ENCODE data around the gene GABRQ.

Gene GABRQ

DNA sequence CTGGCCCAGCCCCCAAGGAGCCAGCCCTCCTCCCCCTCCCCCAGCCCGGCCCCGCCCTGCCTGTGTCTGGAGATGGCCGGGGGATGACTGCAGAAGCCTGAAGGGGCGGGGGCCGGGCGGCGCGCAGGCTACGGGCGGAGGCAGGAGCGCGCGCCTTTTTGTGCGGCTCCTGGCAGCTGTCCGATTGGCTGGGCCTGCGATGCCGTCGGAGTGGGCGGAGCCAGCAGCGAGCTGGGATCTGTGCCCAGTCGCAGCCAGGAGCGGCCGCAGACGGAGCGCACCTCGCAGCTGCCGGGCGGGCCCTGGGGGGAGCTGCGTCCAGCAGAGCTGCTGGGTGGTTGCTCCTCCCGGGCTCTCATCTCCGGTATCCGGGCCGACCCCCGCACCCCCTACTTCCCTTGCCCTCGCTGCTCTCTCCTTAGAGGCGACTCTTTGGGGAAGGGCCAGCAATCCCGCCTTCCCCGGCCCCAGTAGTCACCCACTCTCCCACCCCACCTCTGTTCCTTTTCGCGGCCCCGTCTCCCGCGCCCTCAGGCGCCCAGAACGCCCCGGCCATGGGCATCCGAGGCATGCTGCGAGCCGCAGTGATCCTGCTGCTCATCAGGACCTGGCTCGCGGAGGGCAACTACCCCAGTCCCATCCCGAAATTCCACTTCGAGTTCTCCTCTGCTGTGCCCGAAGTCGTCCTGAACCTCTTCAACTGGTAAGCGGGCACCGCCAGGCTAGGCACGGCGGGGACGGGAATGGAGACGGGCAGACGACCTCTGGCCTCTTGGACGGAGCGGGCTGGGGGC, at the start of gene GABRQ:
TSS of gene GABRQ (plus strand) at position 247 of the 794 bp plus-strand sequence. CDS start at position 555, 308 bp downstream.
- DNase-seq (ENCODE audit: low read depth in 2 of 2), result peak in 1 of 2 experiments; percentile 24

DNA sequence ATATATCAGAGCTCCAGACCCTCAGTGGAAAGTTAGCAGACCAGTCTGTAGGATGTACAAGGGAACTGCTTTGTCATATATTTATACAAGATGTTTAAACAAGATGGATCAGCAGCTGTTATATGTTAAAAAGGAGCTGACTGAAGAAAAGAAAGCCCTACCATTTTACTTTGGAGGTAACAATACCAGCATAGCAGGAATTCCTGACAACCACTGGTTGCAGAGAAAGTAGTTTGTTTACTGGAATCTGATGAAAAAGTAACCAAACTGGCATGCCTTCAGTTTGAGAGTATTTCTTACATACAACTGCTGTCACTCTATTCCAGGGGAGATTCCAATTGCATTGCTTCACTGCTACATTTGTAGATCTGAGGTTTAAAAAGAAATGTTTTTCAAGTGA, 49.5 kb upstream of the GABRQ start:
- no peak for DNase-seq (ENCODE audit: low read depth in 2 of 2)

DNA sequence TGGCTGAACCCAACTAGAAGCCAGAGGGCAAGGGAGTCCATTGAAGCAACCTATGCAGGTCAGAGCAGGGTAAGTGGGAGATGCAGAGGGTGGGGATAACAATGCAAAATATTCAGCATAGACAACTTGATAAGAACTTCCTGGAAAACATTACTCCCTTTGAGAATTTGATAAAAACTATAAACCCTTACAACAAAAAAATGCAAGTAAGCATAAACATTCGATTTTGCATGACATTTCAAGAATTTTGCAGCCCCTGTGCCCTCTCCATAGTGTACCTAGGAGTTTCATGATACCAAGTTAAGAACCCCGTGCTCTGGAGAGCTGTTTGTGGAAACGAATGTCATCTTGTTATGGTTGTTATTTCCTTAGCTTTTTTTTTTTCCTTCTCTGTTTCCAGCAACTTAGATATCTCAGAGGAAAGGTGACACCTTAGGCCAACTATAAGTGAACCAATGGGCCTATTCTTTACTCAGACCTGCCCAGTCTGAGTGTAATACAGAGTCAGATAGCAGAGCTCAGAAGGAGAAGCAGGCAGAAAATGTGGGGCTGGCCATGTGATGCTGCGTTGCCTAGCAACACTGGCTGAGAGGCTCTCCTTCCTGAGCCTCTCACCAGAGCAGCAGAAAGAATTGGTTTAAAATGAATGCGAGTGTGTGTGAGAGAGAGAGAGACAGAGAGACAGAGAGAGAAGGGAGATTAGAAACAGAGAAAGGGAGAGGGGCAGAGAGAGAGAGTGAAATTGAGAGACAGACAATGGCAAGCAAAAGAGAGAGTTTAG, 36.7 kb upstream of the GABRQ start:
- no peak for DNase-seq (ENCODE audit: low read depth in 2 of 2)

GRCh38 chrX:152601848-152602616, 35.7 kb upstream of the GABRQ start:
- no peak for DNase-seq (ENCODE audit: low read depth in 2 of 2)

DNA sequence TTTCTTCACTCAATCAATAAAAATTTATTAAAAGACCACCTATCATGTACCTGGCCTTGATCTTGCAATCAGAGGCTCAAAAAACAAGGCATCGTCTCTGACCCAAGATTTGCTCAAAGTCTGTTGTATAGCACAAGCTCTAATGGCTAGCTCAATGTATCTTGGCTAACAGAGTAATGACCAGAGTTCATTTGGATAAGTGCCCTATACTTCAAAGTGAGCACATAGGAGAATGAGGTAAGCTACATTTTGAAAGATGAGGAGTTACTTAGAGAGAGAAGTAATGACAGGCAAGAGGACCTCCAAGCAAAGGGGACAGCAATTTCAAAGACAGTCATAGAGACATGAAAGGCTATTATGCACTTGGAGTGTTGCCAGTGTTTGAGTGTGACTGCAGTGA, 22.9 kb upstream of the GABRQ start:
- DNase-seq (ENCODE audit: low read depth in 2 of 2), result no peak

- DNase-seq (ENCODE audit: low read depth in 2 of 2), result no peak
Observed at GRCh38 chrX:152619897-152620296, 17.8 kb upstream of the GABRQ start.

GRCh38 chrX:152632445-152633097, 5.1 kb upstream of the GABRQ start:
- peak in 1 of 2 experiments; percentile 16 for DNase-seq (ENCODE audit: low read depth in 2 of 2)

GRCh38 chrX:152635941-152636340, 1.8 kb upstream of the GABRQ start:
- DNase-seq (ENCODE audit: low read depth in 2 of 2), result peak in 1 of 2 experiments; percentile 20

GRCh38 chrX:152638443-152638904, 779 bp downstream of the GABRQ start:
- DNase-seq (ENCODE audit: low read depth in 2 of 2), result no peak

DNA sequence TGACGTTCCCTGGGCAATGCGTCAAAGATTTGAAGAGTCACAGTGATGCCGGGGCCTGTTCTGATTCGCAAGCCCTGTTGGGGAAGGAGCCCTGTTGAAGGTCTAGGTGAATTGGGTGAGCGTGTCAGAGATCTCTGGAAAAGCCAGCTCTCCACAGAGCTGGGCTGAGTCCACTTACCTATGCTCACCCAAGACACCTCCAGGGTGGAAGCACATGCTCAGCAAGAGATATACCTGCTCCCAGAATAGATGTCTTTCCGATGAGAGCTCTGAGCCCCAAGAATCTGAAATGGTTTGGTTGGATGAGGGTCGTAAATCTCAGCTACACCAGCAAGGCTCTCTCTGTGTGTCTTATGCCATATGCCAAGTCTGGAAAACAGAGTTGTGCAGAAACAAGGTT, 1.7 kb downstream of the GABRQ start:
- DNase-seq (ENCODE audit: low read depth in 2 of 2), result no peak

DNA sequence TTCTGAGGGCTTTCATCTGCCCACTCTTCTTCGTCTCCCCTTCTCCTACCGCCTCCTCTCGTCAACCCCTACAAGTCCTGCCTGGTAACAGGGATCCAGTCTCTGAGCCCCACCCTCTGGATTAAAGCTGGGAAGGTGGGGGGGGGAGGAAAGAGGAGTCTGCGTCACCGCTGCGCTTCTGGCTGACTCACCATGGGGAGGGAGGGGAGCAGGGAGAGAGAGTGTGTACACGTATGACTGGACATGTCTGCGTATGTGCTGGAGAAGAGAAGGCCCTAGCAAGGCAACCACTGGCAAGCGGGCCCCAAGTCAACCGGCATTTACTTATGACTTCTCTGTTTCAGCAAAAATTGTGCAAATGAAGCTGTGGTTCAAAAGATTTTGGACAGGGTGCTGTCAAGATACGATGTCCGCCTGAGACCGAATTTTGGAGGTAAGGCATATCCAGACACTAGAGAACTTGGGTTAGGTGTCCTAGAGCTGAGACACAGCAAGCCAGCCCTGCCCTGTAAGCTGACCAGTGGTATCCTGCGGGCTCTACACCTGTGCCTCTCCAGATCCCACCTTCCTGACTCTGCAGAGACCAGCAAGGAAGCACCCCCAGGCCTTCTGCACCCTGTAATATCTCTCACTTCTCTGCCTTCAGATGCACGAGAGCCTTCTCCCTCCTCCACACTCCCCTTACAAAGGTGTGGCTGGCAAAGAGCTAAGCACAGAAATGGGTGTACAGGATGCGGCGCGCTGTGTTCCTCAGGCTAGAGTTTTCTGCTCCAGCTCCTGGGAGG, 2.5 kb downstream of the GABRQ start:
- peak in 1 of 2 experiments; percentile 19 for DNase-seq (ENCODE audit: low read depth in 2 of 2)

- DNase-seq (ENCODE audit: low read depth in 2 of 2), result no peak
Observed at GRCh38 chrX:152641256-152641875, 3.7 kb downstream of the GABRQ start.

DNA sequence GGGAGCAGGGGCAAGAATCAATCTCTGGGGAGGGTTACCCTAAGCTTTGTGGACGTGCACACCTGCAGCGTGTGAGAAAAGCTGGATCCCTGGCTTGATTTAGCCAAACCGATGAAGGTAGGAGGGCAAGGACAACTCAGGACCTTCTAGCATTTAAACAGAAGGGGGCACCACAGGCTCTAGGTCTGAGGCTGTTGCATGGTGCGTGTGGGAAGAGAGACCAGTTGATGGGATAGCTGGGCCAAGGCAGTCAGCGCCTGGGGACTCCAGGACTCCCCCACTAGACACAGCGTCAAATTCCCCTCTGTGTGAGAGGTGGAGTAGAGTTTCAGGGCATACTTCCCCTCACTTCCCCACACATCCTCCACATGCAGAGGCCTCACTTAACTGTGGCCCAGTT, 4.3 kb downstream of the GABRQ start:
- DNase-seq (ENCODE audit: low read depth in 2 of 2), result peak in 1 of 2 experiments; percentile 4

DNA sequence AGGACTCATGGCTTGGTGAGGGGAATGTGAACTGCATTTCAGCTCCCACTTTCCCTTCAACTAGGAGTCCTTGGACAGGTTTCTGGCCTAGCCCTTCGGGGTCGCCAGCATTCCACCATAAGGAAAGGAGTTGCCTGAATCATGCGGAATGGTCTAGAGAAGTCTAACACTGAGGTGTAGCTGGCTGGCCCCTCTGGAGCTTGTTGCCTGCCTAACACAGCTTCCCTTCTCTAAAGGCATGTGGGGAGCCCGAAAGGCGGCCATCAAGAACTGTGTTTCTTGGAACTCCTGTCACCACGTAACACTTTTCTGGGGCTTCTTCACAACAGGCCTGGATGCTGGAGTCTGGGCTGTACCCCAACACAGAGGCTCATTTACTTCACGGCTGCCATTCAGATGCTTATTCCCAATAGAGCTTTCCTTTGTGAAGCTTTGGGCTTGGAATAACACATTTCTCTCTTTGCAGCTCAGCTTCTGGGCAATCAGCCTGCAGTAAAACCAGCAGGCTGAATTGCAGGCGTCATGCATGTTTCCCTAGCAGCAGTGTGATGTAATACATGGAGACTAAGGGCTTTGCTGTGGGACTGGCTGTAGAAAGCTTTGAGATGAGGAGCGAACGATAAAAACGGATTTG, 5.4 kb downstream of the GABRQ start:
- DNase-seq (ENCODE audit: low read depth in 2 of 2), result no peak

GRCh38 chrX:152646961-152647360, 9.3 kb downstream of the GABRQ start:
- no peak for DNase-seq (ENCODE audit: low read depth in 2 of 2)

DNA sequence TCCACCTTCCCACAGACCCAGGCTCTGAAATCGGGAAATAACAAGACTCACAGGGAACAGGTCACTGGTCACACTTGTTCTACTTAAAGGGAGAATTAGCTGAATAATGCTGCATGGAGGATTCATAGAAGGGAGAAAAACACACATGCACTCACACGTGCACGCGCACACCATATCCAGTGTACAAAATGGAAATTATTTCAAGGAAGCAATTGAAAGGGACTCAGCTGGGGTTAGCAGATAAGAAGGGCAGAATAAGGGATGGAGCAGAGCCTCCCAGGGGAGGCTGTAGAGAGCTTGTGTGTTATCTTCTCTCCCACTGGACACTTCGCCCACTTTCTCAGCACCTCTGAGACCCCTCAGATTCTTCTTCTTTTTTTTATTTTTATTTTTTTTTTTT, 10.3 kb downstream of the GABRQ start:
- DNase-seq (ENCODE audit: low read depth in 2 of 2), result no peak

DNA sequence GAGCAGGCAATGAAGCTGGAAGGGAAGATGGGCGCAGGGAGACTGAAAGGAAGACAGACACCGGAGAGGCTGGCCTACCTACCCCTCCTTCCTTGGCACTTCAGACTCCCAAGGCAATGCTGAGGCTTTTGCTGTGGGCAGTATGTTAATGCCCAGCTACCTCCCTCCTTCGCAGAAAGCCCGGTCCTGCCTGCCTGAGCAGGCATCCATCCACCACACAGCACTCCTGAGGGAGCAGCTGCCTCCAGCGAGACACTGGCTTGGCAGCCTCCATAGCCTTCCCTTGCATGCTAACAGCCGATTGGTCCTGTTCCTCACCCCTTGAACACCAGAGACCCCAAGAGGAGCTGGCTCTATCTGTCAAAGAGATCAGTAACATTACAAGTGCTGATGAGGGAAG, 14.4 kb downstream of the GABRQ start:
- DNase-seq (ENCODE audit: low read depth in 2 of 2), result no peak

DNA sequence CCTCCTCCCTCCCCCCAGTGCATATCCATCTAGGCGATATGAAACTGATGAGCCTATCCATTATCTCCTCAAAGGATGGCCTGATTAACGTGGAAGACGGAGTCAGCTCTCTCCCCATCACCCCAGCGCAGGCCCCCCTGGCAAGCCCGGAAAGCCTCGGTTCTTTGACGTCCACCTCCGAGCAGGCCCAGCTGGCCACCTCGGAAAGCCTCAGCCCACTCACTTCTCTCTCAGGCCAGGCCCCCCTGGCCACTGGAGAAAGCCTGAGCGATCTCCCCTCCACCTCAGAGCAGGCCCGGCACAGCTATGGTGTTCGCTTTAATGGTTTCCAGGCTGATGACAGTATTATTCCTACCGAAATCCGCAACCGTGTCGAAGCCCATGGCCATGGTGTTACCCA, 14.8 kb downstream of the GABRQ start:
- no peak for DNase-seq (ENCODE audit: low read depth in 2 of 2)

DNA sequence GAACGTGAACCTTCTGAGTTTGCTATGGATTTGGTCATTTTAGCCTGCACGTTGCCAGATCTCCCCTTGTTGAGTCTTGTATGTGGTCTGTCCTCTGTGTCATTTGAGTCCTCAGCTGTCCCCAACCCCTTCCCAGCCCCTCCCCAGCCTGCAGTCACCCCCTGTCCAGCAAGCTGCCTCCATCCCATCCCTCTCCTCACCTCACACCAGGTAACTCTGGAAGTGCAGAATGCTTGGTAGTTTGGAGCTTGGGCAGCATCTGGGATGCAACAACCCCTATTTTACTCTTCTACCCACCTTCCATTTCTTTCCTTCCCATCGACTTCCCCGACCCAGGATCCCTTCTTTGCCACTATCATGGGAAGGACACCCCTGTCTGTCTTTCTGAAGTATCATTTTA, 18.4 kb downstream of the GABRQ start:
- no peak for DNase-seq (ENCODE audit: low read depth in 2 of 2)

DNA sequence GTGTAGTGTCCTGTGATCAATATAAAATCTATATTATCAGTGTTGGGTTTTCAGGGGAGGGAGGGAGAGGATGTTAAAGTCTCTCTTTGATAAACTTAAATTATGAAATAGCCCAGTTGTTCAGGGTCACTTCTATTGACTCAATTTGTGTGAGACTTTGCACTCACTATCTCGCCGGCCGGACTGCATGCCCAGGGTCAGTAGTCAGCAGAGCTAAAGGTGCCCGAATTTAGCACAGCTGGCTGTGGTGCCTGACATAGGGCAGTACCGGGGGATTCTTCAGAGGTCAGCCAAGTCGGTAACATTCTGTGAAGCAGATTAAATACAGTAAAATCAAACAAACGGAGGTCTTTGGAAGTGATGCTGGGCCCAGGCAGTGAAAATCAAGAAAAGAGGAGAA, 19.2 kb downstream of the GABRQ start:
- DNase-seq (ENCODE audit: low read depth in 2 of 2), result no peak

Data from fibroblast of skin of left quadriceps (primary cell).